ENCODE results near the gene CCDC159.
"Not testable (repeated sequence)": the region's sequence is repeated elsewhere in the genome, so short reads cannot be mapped to it uniquely, and the experiment has no call there.

CCDC159 gene

GRCh38 chr19:11338569-11339253, 7.6 kb upstream of the CCDC159 start:
- no peak for DNase-seq

DNA sequence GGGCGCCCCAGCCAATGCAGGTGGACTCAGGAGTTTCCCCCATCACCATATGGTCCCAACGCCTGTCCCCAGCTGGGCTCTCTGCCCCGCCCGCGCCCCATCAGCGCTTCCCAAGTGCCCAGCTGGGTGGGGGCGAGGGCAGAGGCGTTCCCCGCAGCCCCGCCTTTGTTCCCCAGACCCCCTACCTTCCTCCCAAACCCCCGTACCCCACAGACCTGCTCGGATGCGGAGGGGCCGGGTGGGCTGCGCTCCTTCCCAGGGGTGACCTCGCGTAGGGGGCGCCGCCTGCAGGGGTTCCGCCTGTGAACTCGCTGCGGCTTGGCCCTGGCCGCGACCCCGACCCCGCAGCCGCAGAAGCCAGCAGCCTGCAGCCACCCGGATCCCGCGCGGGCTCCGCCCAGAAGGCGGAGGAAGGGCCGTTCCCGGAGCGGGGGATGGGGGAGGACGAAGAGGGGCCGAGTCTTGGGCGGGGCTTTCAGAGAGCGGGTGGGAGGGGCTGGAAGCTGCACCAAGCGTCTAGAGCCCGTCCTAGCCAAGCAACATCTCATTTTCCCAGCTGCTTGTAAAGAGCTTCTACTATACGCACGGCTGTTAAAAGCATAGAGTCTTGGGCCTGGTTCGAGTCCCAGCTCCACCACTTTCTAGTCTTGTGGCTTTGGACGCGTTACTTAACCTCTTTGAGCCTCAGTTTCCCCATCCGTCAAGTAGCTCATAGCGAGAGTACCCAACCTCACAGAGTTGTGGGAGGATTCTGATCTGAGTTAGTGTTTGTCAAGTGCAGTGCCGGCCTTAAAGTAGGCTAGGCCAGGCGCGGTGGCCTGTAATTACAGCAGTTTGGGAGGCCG, 6.8 kb upstream of the CCDC159 start, which contains the start of gene RAB3D:
Gene RAB3D (minus strand): TSS at position 404 of the 845 bp plus-strand sequence. CDS start 2,258 bp downstream, outside the sequence.
- DNase-seq = peak; percentile 65

GRCh38 chr19:11340099-11340467, 6.2 kb upstream of the CCDC159 start:
- DNase-seq = not testable (repeated sequence)

GRCh38 chr19:11342429-11342828, 3.9 kb upstream of the CCDC159 start:
- no peak for DNase-seq

- no peak for DNase-seq
These were observed 1.1 kb upstream of the CCDC159 start for GRCh38 chr19:11345122-11345803.

DNA sequence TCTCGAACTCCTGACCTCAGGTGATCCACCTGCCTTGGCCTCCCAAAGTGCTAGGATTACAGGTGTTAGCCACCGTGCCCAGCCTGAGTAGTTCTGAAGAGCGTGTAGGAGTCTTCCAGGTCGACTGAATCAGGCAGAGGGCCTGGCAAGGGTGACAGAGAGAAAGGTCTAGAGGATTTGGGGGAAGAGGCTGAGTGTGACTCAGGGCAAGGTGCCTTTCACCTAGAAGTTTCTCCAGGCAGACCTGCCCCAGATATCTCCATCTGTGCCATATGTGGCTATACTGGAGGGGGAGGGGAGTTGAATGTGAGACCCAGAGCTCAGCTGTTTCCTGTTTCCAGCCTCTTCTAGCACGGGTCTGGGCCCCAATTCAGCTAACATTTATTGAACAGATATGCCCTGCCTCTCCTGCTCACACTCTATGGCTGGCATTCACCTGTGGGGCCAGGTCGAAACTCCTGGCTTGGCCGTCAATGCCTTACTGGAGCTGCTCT, 1.3 kb downstream of the CCDC159 start:
- no peak for DNase-seq

DNA sequence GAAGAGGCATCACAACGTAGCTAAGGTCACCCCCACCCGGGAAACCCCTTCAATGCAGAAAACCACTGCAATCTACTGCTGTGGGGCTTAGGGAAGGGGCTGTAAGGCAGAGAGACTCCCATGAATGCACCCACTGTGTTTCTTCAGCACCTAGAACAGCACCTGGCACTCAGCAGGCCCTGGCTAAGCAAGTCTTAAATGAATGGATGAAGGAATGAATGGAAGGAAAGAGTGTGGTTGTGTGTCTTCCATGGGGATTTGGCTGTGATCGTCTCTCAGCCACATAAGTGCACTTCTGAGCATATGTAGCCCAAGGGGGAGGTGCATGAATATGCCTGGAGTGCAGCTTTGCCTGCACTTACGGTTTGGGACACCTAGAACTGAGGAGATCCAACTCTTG, 2.9 kb downstream of the CCDC159 start:
- DNase-seq = no peak

DNA sequence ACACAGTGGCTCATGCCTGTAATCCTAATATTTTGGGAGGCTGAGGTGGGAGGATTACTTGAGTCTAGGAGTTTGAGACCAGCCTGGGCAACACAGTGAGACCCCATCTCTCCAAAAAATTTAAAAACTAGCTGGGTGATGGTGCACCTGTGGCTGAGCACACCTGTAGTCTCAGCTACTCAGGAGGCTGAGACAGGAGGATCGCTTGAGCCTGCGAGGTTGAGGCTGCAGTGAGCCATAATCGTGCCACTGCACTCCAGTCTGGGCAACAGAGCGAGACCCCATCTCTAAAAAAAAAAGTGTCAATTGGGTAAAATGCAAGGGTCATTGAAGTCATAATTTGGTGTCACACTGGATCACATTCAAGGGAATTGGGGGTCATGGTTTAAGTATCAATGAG, 7.8 kb downstream of the CCDC159 start:
- DNase-seq = not testable (repeated sequence)

DNA sequence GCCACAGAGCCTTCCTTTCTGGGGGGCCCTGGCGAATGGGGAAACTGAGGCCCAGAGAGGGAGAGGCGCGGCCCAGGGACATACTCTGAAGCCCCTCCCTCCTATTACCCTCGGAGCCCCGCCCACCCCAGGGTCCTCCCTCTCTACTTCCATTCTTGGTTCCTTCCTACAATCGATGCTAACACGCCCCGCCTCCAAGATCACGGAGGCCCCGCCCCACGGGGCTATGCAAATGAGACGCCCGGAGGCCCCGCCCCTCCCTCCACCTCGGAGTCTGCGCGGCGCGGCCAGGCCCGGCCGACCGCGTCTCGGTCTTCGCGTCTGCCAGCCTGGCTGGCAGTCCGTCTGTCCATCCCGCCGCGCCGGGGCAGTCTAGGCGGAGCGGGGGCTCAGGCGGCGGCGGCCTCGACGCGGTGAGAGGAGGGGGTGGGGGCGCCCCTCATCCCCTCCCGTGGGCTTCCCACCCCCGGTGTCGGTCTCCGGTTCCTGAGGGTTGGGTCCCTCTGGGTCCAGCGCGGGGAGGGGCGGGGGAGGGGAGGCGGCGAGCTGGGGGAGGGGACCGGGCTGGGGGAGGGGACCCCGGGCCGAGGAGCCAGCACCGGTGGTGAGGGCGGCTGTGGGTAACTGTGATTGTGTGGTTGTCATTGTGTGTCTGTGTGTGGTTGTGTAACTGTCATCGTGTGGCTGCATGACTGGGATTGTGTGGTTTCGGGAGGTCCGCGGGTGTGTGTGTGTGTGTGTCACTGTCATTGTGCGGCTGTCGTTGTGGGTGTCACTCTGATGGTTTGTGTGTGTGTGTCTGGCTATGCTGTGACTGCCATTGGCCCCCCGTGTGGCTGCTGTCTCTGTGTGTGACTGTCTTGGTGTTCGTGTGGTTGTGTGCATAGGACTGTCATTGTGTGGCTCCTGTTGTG, 9.1 kb downstream of the CCDC159 start, which contains the start of gene PLPPR2:
Gene PLPPR2 (plus strand): TSS at position 273 of the 914 bp plus-strand sequence. CDS start 2,242 bp downstream, outside the sequence.
- DNase-seq = peak; percentile 74

DNA sequence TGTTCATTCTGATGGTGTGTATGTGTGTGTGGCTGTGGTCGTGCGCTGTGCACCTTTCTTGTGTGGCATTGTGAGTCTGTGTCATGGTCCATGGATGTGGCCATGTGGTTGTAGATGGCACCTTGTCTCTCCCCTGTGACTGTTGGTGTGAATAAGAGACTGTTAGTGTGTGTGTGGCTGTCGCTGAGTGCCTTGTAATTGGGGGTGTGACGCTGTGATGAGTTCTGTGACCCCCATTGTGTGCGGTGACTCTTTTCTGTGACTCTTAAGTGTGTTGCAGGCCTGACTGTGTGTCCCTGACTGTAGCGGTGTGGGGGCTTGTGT, 9.7 kb downstream of the CCDC159 start:
- no peak for DNase-seq

DNA sequence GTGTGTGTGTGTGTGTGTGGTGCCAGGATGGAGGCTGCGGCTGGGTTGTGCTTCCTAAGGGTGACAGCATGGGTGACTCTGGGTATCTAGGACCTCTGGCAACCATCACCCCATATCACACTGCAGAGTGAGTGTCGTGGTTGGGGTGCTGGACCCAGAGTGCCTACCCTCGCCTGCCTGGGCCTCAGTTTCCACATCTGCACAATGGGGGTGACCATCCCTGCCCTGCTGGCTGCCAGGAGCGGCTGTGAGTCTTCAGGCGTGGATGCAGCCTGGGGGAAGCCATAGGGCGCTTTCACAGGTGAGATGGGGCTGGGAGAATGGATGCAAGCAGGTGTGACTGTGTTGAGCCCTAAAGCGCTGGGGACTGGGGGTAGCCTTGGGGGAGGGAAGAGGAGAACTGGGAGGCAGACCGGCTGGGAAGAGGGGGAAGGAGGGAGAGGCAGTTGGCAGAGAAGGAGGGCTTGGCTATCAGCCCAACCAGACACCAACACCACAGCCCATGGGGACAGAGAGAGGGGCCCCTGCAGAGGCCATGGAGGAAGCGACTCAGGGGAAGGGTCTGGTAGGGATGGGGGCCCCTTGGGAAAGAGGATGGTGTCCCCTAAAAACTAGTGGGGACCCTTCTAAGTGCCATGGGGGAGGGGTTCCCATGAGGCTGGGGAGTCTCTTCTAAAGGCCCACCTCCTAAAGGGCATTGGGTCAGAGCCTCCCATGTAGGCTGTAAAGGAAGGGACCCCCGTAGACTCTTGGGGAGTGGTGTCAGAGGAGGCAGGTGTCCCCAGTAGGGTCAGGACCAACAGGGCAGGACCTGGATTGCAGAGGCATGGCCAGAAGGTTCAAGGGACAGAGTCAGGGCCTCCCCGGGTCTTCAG, 10.6 kb downstream of the CCDC159 start:
- DNase-seq = no peak

GRCh38 chr19:11359421-11359820, 13.1 kb downstream of the CCDC159 start:
- no peak for DNase-seq

GRCh38 chr19:11361037-11361770, 14.9 kb downstream of the CCDC159 start:
- no peak for DNase-seq

GRCh38 chr19:11361771-11362731, 15.7 kb downstream of the CCDC159 start:
- DNase-seq = no peak

DNA sequence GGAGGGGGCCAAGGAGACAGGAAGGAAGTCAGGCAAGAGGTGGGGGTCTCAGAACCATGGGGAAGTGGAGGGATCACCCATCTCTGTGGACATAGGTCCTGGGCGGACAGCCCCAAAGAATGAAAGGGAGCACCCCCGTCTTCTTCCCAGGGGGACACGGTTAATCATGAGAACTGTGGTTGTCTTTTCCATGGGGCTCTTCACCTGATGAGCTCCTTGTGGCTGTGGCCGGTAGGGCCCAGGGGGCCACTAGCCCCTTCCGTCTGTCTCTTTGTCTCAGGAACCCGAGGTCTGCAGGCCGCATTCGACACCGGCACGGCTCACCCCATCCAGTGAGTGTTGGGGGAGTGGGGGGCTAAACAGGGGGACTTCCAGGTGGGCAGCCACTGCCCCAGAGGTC, 17.6 kb downstream of the CCDC159 start:
- no peak for DNase-seq

GRCh38 chr19:11364296-11364904, 18.1 kb downstream of the CCDC159 start:
- DNase-seq = no peak

DNA sequence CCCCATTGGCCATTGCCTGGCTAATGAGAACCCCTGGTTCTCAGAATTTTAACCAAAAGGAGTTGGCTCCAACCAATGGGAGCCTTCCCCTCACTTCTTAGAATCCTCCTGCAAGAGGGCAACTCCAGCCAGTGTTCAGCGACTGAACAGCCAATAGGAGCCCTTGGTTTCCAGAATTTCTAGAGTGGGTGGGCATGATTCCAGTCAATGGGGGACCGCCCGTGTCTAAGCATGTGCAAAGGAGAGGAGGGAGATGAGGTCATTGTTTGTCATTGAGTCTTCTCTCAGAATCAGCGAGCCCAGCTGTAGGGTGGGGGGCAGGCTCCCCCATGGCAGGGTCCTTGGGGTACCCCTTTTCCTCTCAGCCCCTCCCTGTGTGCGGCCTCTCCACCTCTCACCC, 18.6 kb downstream of the CCDC159 start:
- no peak for DNase-seq

DNA sequence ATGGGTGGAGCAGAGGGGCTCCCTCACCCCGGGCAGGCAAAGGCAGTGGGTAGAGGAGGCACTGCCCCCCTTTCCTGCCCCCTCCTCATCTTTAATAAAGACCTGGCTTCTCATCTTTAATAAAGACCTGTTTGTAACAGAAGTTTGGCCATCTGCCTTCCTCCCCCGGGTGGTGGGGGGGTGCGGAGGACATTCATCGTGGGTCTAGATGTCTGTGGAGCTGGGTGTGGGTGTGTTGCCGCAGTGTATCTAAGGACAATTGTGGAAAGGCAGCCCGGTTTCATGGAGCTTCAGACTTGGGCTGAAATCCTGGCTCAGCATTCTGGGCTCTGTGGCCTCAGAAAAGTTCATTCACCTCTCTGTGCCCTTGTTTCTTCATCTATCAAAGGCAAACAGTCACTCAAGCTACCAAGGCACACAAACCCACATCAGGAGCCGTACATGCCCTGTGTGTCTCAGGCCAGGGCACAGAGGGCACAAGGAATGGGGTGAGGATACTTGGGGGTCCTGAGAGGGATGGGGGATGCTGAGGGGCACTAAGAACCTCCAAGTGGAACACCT, 19.3 kb downstream of the CCDC159 start:
- DNase-seq = no peak

- DNase-seq = no peak
These were observed 21.2 kb downstream of the CCDC159 start for GRCh38 chr19:11367528-11367927.
